Activated T-helper 1 cell treated with anti-CD3 and anti-CD28 coated beads, Interleukin-2, amount 50 U/mL, for 16 hours (primary cell): ENCODE results near the gene RNH1.

Source experiments
- DNase-seq, 2 donors: peaks; one replicate each; pipeline ENCODE4 v3.0.0-alpha.2; 2020; ENCODE audit warnings: low read depth in 1 of 2, low spot score in 1 of 2

Gene RNH1

DNA sequence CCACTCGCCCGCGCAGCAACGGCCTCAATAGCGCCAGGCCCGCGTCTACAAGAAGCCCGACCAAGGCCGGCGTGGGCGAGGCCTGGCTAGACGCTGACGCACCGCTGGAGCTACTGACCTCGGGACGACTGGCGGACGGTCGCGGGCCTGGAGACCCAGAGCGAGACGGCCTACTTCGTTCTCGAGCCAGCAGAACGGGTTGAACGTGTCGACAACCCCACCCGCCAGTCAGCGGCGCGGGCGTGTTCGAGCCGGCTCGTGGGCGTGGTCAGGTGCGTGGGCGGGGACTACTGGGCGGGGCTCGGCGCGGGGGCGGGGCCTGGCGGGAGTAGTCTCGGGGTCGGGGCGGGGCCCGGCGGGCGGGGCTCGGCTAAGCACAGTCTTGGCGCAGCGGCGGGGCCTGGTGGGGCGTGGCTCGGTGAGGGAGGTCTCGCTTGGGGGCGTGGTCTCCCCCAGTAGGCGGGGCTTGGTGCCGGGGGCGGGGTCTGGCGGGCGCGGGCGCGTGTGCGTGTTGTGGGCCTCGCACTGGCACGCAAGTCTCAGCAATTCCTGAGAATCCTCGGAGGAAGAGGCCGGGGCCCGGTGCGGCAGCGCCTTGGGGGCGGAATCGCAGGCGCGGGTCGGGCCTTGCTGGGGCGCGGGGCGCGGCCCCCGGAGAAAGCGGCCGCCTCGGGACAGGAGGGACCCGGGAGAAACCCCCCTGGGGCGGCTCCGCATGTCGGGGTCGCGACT lies at the start of gene RNH1:
RNH1 (minus strand) TSS at position 248 of the 732 bp plus-strand sequence. CDS start 5,080 bp downstream, outside the sequence.
- peak; percentile 99 to 100 for DNase-seq

DNA sequence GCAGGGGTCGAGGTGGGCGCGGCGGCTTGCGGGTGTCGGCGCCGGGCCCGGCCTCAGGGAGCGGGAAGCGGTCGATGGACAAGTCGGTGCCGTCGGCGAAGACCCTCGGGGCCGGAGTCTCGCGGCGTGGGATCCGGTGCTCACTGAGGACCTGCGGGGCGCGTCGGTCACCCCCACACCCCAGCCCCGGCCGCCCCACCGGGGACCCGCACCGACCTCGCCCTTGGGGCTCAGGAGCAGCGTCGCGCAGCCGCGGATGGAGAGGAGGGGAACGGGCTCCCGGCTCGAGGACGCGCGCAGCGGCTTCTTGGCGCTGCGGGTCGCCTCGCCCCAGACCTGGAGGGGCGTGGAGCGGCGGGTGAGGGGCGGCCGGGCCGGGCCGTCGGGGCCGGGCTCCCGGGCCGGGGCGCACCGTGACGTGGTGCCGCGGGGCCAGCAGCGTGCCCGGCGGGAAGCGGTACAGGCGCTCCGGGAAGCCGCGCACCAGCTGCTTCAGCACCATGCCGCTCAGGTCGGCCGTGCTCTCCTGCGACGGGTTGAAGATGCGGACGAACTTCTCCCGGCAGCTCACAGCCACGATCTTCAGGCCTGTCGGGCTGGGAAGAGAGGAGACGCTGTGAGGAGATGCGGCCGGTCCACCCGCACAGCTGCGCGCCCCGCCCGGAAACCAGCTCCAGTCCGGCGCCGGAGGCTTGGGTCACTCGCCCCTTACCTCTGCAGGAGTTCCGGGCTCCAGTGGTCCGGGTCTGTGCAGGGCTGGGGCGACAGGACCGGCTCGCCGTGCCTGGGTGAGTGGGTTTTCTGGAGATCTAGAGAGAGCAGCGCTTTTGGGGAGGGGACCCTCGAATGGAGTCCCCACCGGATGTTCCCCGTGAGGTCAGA lies 49.0 kb upstream of the RNH1 start:
- DNase-seq = no peak

DNA sequence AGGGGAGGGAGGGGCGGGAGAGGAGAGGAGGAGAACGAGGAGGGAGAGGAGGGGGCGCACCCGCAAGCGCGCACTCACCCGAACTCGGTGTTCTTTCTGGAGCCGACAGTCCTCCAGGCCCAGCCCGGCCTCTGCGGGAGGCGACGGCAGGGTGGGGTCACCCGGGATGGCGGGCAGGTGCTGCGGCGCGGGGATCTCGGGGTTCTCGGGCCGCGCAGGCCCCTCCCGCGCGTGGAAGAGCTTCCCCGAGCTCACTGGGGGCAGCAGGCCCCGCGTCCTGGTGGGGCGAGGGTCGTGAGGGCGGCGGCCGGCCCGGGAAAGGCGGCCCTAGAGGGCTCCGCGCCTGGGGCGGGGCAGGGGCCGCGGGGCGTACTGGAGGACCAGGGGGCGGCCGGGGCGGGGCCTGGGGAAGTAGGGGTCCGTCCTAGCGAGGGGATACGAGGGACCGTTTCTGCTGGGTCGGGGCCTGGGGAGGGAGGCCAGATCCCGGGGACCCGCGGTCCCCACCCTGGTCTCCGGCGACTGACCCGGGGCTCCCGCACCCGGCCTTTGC lies 48.3 kb upstream of the RNH1 start:
- no peak for DNase-seq

DNA sequence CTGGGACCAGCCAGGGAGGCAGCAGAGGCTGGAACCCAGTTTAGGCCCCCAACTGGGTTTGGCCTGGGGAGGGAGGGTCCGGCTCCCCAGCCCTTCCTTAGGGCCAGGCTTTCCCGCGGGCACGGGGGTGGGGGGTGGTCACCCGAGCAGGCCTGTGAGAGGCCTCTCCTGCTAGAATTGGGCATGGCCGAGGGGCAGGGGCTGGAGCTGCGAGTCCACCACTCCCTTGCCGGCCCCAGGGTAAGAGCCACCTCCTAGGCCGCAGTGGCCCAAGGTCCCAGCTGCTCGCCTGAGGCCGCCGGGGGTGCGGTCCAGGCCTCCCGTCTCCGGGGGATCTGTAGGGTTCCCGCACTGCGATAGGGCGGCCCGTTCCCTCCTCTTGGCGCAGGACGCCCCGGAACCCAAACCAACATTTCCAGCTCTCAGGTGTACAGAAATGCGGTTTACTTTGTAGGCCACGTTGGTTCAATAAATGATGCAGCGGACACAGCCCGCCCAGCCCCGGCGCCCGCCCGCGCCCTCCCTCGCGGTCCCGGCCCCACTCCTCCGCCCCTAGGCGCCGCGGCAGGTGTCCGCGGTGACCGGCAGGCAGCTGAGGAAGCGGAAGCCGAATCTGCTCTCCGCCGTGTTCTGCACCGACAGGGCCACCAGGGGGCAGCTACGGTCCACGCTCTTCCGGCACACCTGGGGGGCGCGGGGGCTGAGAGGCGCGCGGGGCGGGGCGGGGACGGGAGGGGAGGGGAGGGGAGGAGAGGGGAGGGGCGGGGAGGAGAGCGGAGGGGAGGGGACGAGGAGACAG lies 47.6 kb upstream of the RNH1 start:
- DNase-seq = peak; percentile 62 to 69

DNA sequence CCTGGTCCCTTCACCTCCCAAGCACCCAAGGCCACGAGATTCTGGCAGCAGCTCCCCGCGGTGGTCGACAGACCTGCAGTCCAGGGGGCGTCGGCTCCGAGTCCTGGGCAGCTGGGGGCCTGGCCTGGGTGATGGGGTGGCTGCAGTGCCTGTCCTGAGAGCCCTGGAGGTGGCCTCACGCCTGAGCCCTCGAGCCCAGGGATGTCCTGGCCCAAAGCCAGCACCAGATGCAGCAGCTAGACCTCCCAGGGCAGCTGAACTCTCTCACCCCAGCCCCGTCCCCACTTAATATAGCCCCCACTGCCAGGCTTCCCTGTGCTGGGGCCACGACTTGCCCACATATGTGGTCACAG lies 46.9 kb upstream of the RNH1 start:
- no peak for DNase-seq

DNA sequence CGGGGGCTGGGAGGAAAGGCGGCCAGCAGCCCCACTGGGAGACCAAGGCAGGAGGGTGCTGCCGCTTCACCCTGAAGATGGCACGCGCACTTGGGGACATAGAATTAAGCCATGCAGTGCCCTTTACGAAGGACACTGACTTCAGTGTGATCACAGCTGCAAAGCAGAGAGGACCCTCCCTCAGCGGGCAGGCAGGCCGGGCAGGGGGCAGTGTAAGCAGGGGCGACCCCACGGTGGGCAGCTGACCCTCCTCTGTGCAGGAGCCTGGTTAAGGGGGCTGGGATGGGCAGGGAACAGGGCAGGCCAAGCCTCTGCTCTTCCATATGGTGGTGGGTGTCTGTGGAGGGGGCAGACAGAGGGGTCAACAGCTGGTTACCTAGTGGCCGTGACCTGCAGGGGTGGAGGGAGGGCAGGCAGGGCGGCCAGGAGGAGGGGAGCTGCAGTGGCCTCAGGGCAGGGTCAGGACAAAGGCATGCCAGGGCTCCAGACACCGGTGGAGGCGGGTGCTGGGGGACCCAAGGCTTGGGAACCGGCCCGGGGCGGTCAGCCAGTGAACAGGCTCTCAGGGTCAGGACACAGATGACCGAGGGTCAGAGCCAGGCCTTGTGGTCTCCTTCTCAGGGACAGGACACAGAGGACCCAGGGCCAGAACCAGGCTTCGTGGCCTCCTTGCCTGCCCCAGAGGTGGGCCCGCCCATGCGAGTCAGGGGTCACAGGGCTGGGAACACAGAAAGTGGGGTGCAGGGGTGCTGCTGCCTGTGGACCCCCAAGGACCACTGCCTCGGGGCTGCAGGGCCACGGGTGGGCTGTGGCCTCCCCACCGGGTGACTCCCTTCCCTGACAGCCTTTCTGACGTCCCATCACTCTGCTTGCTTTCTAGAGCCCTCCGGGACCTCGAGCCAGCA lies 46.3 kb upstream of the RNH1 start:
- DNase-seq = no peak

DNA sequence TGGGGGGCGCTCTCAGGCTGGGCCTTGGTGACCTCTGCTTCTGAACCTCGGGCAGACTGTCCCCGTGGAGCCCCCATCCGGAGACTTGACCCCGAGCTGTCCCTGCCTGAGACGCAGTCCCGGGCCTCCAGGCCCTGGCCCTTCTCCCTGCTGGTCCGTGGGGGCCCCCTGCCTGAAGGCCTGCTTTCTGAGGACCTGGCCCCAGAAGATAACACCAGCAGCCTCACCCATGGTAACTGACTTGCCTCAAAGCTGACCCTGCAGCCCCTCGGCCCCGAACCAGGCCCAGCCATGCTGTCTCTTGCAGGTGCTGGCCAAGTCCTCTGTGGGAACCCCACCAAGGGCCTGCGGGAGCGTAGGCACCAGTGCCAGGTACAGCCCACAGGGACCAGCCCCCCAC lies 44.6 kb upstream of the RNH1 start:
- no peak for DNase-seq

DNA sequence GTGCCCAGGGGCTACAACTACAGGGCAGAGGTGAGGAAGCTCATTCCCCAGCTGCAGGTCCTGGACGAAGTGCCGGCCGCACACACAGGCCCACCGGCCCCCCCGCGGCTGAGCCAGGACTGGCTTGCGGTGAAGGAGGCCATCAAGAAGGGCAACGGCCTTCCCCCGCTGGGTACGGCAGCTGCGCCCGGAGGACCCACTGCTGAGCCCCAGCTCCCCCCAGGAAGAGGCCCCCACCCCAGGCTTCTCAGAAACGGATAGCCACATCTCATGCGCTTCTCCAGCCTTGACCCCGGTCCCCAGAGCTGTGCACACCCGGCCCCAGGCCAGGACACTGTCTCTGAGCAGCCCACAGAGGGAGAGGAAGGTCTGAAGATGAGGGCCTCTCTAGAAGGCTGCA lies 44.1 kb upstream of the RNH1 start:
- no peak for DNase-seq

DNA sequence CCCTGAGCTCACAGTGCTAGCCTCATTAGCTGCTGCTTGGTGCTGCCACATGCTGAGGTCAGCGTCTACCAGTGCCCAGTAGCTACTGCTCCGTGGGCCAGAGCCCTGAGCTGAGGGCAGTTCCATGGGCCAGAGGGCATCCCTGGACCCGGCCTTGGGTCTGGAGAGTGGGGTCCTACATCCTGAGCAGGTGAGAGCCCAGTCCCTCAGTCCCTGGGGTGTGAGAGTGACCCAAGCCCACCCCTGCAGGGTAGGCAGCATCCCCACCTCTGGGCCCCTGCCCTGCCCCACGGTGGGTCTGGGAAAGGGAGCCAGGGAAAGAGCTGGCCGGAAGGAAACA lies 43.7 kb upstream of the RNH1 start:
- DNase-seq = no peak

DNA sequence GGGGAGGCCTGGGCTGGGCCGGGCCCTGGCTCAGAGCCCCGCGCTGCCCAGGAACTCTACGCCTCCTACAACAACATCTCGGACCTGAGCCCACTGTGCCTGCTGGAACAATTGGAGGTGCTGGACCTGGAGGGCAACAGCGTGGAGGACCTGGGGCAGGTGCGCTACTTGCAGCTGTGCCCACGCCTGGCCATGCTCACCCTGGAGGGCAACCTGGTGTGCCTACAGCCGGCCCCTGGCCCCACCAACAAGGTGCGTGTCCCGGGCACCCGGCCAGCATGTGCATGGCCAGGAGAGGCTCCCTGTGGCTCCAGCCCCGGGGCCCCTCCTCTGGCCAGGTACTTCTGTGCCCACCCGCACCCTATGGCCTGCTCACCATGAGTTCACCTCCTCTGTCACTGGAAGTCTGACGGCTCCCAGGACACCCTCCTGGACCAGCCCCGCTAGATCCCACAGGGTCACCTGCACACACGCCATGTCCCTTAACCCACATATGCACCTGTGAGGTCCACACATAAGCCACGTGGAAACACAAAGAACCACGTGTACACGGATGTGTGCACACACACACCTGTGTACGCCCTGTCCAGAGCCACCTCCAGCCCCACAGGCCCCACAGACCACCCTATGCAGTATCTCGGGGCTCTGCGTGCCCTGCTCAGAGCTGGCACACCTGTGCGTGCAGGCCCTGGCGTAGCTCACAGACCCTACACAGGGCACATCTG lies 43.1 kb upstream of the RNH1 start:
- no peak for DNase-seq

DNA sequence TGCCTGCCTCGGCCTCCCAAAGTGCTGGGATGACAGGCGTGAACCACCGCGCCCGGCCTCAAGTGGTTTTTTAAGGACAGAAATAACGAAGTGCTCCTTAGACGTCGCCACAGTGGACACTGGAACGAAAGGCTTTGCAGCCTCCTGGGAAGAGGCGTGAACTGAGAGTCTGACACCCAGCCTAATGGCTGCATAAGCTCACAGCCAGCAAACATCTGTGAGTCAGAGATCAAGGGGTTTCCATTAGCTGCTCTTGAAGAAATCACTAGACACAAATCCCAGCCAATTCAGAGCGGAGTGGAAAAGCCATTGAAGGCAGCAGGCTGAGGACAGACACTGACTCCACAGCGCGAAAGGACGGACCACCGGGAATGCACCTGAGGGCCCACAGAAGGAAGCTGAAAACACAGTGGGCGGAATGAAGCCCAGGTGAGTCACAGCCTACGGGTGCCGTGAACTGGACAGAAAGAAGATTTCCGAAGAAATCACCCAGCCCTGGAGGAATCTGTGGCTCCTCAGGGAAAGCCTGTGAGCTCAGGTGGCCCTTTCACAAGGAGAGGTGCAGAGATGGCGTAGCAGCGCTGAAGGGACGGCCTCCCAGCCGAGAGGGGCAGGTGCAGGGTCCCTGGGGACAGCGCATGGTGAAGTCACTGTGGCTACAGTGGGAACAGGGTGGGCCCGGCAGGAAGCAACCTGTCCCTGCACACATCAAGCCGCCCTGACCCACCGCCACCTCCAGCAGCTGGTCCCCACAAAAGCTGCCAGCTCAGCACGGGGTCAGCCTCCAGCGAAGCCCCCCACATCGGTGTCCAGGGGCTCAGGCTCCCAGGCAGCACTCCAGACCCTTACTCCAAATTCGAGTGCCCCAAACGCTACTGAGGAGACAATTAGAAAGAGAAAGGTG lies 41.9 kb upstream of the RNH1 start:
- DNase-seq = no peak

DNA sequence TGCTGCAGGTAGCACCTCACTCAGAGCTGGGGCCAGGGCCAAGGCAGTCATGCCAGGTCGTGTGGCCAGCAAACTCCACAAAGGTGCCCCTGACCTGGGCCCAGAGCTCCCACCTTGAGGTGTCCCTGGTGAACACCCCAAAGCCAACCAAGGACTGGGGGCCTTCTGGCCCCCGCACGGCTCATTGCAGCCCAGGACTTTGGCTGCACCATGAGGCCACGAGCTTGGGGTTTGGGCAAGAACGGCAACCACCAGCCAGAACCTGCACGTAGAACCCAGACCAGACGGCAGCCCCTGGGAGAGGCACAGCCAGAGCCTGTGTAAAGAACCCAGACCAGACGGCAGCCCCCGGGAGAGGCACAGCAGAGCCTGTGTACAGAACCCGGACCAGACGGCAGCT lies 38.1 kb upstream of the RNH1 start:
- DNase-seq = no peak

DNA sequence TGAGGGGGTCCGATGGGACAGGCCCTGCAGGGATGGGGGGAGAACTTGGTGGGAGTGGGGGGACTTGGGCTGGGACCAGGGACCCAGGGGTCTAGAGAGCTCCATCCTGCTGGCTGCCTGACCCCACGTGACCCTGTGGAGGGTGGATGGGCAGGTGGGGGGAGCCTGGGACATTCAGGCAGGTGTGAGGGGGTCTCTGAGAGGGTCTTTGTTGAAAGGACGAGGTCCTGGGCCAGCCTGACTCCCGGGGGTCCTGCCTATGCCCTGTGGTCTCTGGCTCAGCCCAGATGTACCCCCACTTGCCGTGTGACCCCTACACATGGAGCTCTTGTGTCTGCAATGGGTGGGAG lies 37.8 kb upstream of the RNH1 start:
- DNase-seq = no peak

DNA sequence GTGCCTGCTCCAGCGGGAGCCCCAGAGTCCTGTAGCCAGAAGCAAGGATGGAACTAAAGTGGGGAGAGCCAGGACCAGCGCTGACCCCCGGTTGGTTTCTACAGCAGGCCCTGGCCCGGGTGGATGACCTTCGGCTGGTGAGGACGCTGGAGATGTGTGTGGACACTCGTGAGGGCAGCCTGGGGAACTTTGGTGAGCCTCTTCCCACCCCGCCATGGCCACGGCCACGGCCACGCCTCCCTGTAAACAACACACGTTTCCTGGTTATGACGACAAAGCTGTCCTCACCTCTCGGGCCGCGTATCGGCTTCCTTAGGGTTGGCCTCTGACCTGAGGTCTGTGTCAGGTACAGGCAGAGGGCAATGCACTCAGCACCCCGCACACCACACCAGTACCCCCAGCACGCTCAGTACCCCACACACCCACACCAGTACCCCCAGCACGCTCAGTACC lies 34.4 kb upstream of the RNH1 start:
- DNase-seq = no peak

DNA sequence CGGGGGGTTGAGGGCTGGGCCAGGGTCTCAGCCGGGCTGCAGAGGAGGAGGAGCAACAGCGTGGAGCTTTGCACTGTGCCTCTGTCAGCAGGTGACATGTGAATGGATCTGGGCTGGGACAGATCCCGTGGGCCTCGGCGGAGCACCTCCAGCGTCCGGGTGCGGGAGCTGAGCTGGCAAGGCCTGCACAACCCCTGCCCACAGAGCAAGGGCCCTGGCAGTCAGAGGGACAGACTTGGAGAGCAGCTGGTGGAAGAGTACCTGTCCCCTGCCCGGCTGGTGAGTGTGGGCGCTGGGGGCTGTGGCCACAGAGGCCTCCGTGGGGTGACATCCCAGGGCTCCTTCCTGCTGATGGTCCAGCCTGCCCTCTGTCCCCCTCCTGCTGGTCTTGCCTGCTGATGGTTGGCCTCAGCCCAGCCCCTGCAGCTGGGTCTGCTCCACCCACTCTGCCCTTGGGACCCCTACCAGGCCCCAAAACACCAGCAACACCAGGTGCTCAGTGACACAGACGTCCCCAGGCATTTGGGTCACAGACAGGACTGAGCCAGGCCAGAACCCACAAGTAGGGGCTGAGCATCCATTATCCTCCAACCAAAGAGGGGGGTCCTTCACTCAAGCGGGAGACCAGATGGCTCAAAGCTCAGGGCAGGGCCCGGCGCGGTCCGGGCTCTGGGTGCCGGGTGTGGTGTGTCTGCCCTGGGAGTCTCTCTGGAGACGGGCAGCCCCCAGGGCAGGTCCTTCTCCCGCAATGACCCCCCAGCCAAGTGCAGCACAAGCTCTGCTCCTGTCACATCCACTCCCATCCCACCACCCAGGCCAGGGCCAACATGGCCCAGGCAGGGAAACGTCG lies 33.8 kb upstream of the RNH1 start:
- DNase-seq = no peak

DNA sequence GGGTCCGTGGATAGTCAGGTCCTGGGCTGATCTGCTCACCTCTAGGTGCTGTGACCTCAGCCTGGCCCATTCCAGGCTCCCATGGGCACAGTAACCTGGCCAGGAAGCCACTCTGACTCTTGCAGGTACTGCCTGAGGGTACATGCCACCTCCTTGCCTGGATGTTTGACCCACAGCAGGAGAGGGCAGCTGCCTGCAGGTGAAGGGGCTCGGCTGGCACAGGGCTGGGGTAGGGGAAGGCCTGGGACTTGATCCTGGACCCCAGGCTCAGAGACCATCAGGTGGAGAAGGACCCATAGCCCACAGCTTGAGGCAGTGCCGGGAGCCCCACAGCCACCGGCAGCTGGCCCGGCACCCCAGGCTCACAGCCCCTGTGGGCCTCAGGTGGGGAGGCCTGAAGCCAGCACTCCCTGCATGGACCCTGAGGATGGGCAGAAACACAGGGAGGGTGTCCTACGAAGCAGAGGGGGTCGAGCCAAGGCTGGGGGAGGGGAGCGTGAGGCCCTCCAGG lies 33.0 kb upstream of the RNH1 start:
- no peak for DNase-seq

DNA sequence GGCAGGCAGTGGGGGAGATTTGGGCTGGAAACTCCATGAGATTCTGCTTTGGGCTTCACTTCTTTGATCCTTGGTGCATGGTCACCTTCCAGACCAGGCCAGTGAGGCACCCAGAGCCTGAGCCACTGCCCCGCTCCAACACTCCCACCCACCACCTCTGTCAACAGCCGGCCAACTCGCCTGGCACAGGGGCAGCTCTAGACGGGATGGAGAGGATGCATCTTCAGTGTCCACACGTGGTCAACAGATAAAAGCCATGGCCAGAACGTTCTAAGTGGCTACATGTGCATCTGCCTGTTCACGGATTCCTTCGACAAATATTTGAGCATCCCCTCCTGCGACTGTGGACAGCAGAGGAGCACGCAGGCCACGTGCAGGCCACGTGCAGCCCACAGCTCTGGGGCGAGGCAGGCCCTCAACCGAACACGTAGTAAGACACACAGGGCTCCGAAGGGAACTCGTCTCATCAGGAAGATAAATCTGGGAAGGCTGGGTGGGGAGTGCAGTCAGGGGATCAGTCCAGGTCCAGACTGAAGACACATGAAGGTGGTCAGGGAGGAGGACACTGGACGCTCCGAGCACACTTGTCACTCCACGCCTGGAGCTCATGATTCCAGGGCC lies 31.5 kb upstream of the RNH1 start:
- DNase-seq = no peak
